ENCODE results near the gene TEAD3. TPM values are rescaled to one million over a fixed set of nuclear protein-coding genes. Genes with fewer than 3 reads are reported as not detected.

Gene TEAD3
- total RNA-seq, 1 experiment from 2014 or later: 34.3 TPM

- peaks cover 9% of the 10 kb centered on the region for H3K36me3 Mint-ChIP-seq
- H3K4me3 Mint-ChIP-seq: no peak overlapping the region
- H3K4me1 Mint-ChIP-seq: peaks cover 33% of the 10 kb centered on the region
- no peak for DNase-seq (ENCODE audit: low spot score)
- H3K27ac Mint-ChIP-seq: peak overlapping the region; percentile 63; the same call in 1 of the 2 replicates
- CTCF ChIA-PET: interaction anchor here (0.5 to 1.5 kb wide), 2 partner anchors 33 to 39 kb away, joined by 3 read pairs; no protein-coding TSS in a partner anchor
- POLR2A ChIA-PET: interaction anchor here (5.6 kb wide), 1 partner anchor 10 kb away, joined by 54 read pairs; no protein-coding TSS in a partner anchor
- no peaks in the 10 kb centered on the region for H3K27me3 Mint-ChIP-seq (ENCODE audit: low read depth)
- TF ChIP-seq ZNF121 (CRISPR knock-in tag; IDR thresholded peaks at IDR 0.05): no peak
- no peak for TF ChIP-seq NFE2L1 (CRISPR knock-in tag; IDR thresholded peaks at IDR 0.05)
- TF ChIP-seq ZNF219 (CRISPR knock-in tag; IDR thresholded peaks at IDR 0.05; ENCODE audit: borderline replicate concordance): no peak
- TF ChIP-seq PRRX2 (CRISPR knock-in tag; IDR thresholded peaks at IDR 0.05): no peak
- no peak for TF ChIP-seq USF1 (CRISPR knock-in tag; IDR thresholded peaks at IDR 0.05)
- no peak for TF ChIP-seq ZNF317 (CRISPR knock-in tag; IDR thresholded peaks at IDR 0.05; ENCODE audit: borderline replicate concordance, low read depth)
- TF ChIP-seq MYBL2 (CRISPR knock-in tag; IDR thresholded peaks at IDR 0.05): no peak
- TF ChIP-seq ZNF281 (CRISPR knock-in tag; IDR thresholded peaks at IDR 0.05): no peak
- no peak for TF ChIP-seq RELA (CRISPR knock-in tag; IDR thresholded peaks at IDR 0.05; ENCODE audit: borderline replicate concordance)
- no peak for TF ChIP-seq GRHL2 (CRISPR knock-in tag; IDR thresholded peaks at IDR 0.05; ENCODE audit: insufficient replicate concordance, severe bottlenecking)
- no peak for TF ChIP-seq PREB (CRISPR knock-in tag; IDR thresholded peaks at IDR 0.05; ENCODE audit: borderline replicate concordance)
- no peaks in the 10 kb centered on the region for H3K9me3 Mint-ChIP-seq
- ATAC-seq: no peak
Measured at GRCh38 chr6:35483490-35483889, 13.4 kb downstream of the TEAD3 start.

- Mint-ChIP-seq H3K4me3 (no peak overlapping the region), H3K36me3 (peaks cover 13% of the 10 kb centered on the region), H3K27me3 (ENCODE audit: low read depth) (no peaks in the 10 kb centered on the region), H3K4me1 (peaks cover 29% of the 10 kb centered on the region), H3K27ac (peak overlapping the region; percentile 70), H3K9me3 (no peaks in the 10 kb centered on the region)
- DNase-seq (ENCODE audit: low spot score) (no peak), ATAC-seq (no peak)
- ChIA-PET POLR2A (interaction anchor here (5.6 kb wide), 1 partner anchor 10 kb away, joined by 54 read pairs; no protein-coding TSS in a partner anchor), CTCF (interaction anchor here (0.5 to 1.5 kb wide), 2 partner anchors 33 to 39 kb away, joined by 3 read pairs; no protein-coding TSS in a partner anchor)
- TF ChIP-seq RORB (CRISPR knock-in tag; IDR thresholded peaks at IDR 0.05) (no peak), ERG (CRISPR knock-in tag; IDR thresholded peaks at IDR 0.05) (no peak), ZNF416 (CRISPR knock-in tag; IDR thresholded peaks at IDR 0.05) (no peak), PREB (CRISPR knock-in tag; IDR thresholded peaks at IDR 0.05; ENCODE audit: borderline replicate concordance) (no peak), HMGXB4 (CRISPR knock-in tag; IDR thresholded peaks at IDR 0.05) (no peak), PRRX2 (CRISPR knock-in tag; IDR thresholded peaks at IDR 0.05) (no peak), ZNF425 (CRISPR knock-in tag; conservative IDR thresholded peaks at IDR 0.05) (no peak), ZNF281 (CRISPR knock-in tag; IDR thresholded peaks at IDR 0.05) (no peak), IRF1 (CRISPR knock-in tag; IDR thresholded peaks at IDR 0.05) (no peak), NFE2L1 (CRISPR knock-in tag; IDR thresholded peaks at IDR 0.05) (no peak), TEAD1 (CRISPR knock-in tag; IDR thresholded peaks at IDR 0.05) (no peak), NR2C2 (CRISPR knock-in tag; IDR thresholded peaks at IDR 0.05) (no peak)
Measured at GRCh38 chr6:35483062-35483461, 13.8 kb downstream of the TEAD3 start.

Measured in WTC11 (cell line).